SH-SY5Y (cell line): Measurements from ENCODE around the gene KCNIP4.

ENCODE experiments used
- GATA2 ChIP-seq: IDR thresholded peaks from 2 replicates; pipeline ENCODE4 v1.6.1; 2011; ENCODE audit warnings: mild to moderate bottlenecking, low read depth, low read length
- GATA3 ChIP-seq: IDR thresholded peaks from 2 replicates; pipeline ENCODE4 v1.6.1; 2011; ENCODE audit warnings: low read depth, mild to moderate bottlenecking, low read length, moderate library complexity

GRCh38 chr4:21697583-21697982 lies 251.0 kb downstream of the KCNIP4 start:
- TF ChIP-seq GATA2 (no peak), GATA3 (no peak)
